GM12878 (cell line): ENCODE measurements around the gene ATXN7L1. TPM values are rescaled to one million over a fixed set of nuclear protein-coding genes. Genes with fewer than 3 reads are reported as not detected.

Experiments
- ATAC-seq: fragments of 200-7000 bp; cut with Tn5 transposase; 3 replicates; pipeline ENCODE4 v1.9.1; 2020; ENCODE audit warnings: mild to moderate bottlenecking, moderate library complexity
- BruUV-seq: library from RNA; stranded (reverse); fragments of 400-500 nt; replicated peaks from 2 replicates; lab custom pipeline; 2021; lab: Mats Ljungman, UMichigan
- CTCF ChIA-PET: fragments of 300-600 bp; sonication (Branson Sonifier 250); formaldehyde crosslinking; extraction: SDS; loops from one replicate; lab custom pipeline; 2021; ENCODE audit warnings: inconsistent platforms; lab: Yijun Ruan, JAX
- POLR2A ChIA-PET: fragments of 350-600 bp; formaldehyde crosslinking; extraction: SDS; loops from one replicate; lab custom pipeline; 2021; ENCODE audit warnings: inconsistent platforms; lab: Charles Lee
- RAD21 ChIA-PET: fragments of 300-600 bp; sonication (Branson Sonifier 250); formaldehyde crosslinking; loops from one replicate; lab custom pipeline; 2023; ENCODE audit warnings: antibody characterized with exemption; ENCODE audit not compliant: unreplicated experiment; lab: Charles Lee
- SMC1A ChIA-PET: fragments of 300-600 bp; sonication (Branson Sonifier 250); formaldehyde crosslinking; loops from one replicate; lab custom pipeline; 2023; ENCODE audit not compliant: unreplicated experiment, uncharacterized antibody; lab: Charles Lee
- DNase-seq: peaks from one replicate; pipeline ENCODE4 v3.0.0-alpha.2; 2011; ENCODE audit warnings: low read depth, low spot score
- FAIRE-seq: peaks from 3 replicates; lab custom pipeline; 2011; peaks lifted over from hg19 to GRCh38; lab: Jason Lieb, UNC
- H2AFZ ChIP-seq: 2 replicates; pipeline ENCODE4 v1.6.0; 2011; ENCODE audit warnings: low read depth, low read length, control low read depth; ENCODE audit not compliant: control insufficient read depth
- H3K27ac ChIP-seq: 2 replicates; pipeline ENCODE4 v1.5.1; 2011; ENCODE audit warnings: control low read depth; ENCODE audit not compliant: control insufficient read depth, insufficient read depth
- H3K27me3 ChIP-seq, 2 experiments: replicated peaks in 1 of 2; 2 replicates each; pipeline versions ENCODE4 v1.6.0 to v1.6.1; 2011; ENCODE audit warnings: low read length in 1 of 2; ENCODE audit not compliant: control insufficient read depth in 2 of 2, insufficient read depth in 2 of 2
- H3K36me3 ChIP-seq, 2 experiments: 2 replicates each; pipeline ENCODE4 v1.5.1; 2011; ENCODE audit warnings: low read length in 1 of 2; ENCODE audit not compliant: control insufficient read depth in 2 of 2, insufficient read depth in 2 of 2
- H3K4me1 ChIP-seq: 2 replicates; pipeline ENCODE4 v1.6.1; 2011; ENCODE audit warnings: mild to moderate bottlenecking, low read length, moderate library complexity, mixed read lengths; ENCODE audit not compliant: control insufficient read depth, insufficient read depth
- H3K4me2 ChIP-seq: 2 replicates; pipeline ENCODE4 v1.6.0; 2011; ENCODE audit warnings: control low read depth; ENCODE audit not compliant: control insufficient read depth, insufficient read depth
- H3K4me3 ChIP-seq: fragments of 200-600 bp; sonication (generic); 2 replicates; pipeline ENCODE4 v1.5.1; 2016
- H3K79me2 ChIP-seq: 2 replicates; pipeline ENCODE4 v1.6.0; 2011; ENCODE audit warnings: low read length; ENCODE audit not compliant: control insufficient read depth, insufficient read depth
- H3K9ac ChIP-seq: 2 replicates; pipeline ENCODE4 v1.8.0; 2011; ENCODE audit warnings: low read length, control low read depth, mixed read lengths; ENCODE audit not compliant: control insufficient read depth, insufficient read depth
- H3K9me3 ChIP-seq: replicated peaks from 3 replicates; pipeline ENCODE4 v1.5.1; 2011; ENCODE audit warnings: mild to moderate bottlenecking, low read length; ENCODE audit not compliant: control insufficient read depth, insufficient read depth
- H4K20me1 ChIP-seq: 2 replicates; pipeline ENCODE4 v1.6.0; 2011; ENCODE audit not compliant: control insufficient read depth, insufficient read depth
- CEBPZ ChIP-seq: fragments of 150-350 bp; IDR thresholded peaks from 2 replicates; pipeline ENCODE4 v1.6.1; 2016; ENCODE audit warnings: low read depth, low read length
- EGR1 ChIP-seq, 2 experiments: IDR thresholded peaks; 1 replicate in 1 of 2; 2 replicates in 1 of 2; pipeline ENCODE4 v1.6.1; 2011 to 2012; ENCODE audit warnings: low read depth in 2 of 2, low read length in 2 of 2, borderline replicate concordance in 1 of 2, mild to moderate bottlenecking in 1 of 2, moderate library complexity in 1 of 2
- FOS ChIP-seq: IDR thresholded peaks from 3 replicates; pipeline ENCODE4 v1.6.1; 2011; ENCODE audit warnings: borderline replicate concordance; ENCODE audit not compliant: insufficient read length; ENCODE audit errors: extremely low read depth
- KDM1A ChIP-seq: fragments of 200-600 bp; sonication (generic); IDR thresholded peaks from 2 replicates; pipeline ENCODE4 v1.6.1; 2016; ENCODE audit warnings: borderline replicate concordance
- NR2C2 ChIP-seq: IDR thresholded peaks from 2 replicates; pipeline ENCODE4 v1.6.1; 2011; ENCODE audit warnings: borderline replicate concordance, low read depth; ENCODE audit not compliant: control insufficient read depth, insufficient read length
- NR2F1 ChIP-seq: fragments of 450-650 bp; conservative IDR thresholded peaks from 2 replicates; pipeline ENCODE4 v1.6.1; 2017; ENCODE audit warnings: mild to moderate bottlenecking
- RBBP5 ChIP-seq: fragments of 200-600 bp; sonication (generic); conservative IDR thresholded peaks from 2 replicates; pipeline ENCODE4 v1.6.1; 2016
- SRF ChIP-seq, 2 experiments: IDR thresholded peaks; 2 replicates each; pipeline ENCODE4 v1.6.1; 2011; ENCODE audit warnings: low read depth in 2 of 2, low read length in 2 of 2, mild to moderate bottlenecking in 1 of 2, moderate library complexity in 1 of 2
- STAT3 ChIP-seq: IDR thresholded peaks from 2 replicates; pipeline ENCODE4 v1.6.1; 2011; ENCODE audit warnings: low read depth, low read length, improper control_type of control experiment
- TCF7 ChIP-seq: IDR thresholded peaks from 2 replicates; pipeline ENCODE4 v1.6.1; 2014; ENCODE audit warnings: antibody characterized with exemption, borderline replicate concordance
- WGBS: methylation state at CpG from one replicate; pipeline ENCODE4 v1.1.6; 2016; ENCODE audit warnings: low lambda C conversion rate; ENCODE audit not compliant: insufficient replicate concordance, insufficient coverage; ENCODE audit errors: missing lambda C conversion rate; 5-methylcytosine and 5-hydroxymethylcytosine counted together
- in situ Hi-C: fragments of 300-500 bp; cut with MboI; formaldehyde crosslinking; loops from 9 replicates; pipeline ENCODE4 v1.14.3; 2018; ENCODE audit warnings: mixed read lengths
- intact Hi-C: fragments of 100-400 bp; cut with micrococcal nuclease; formaldehyde crosslinking; loops from one replicate; pipeline ENCODE4 v1.14.2; 2022; ENCODE audit not compliant: unreplicated experiment
- polyA plus RNA-seq, 11 experiments: library from polyadenylated mRNA; depleted of rRNA in 4 of 11; unstranded in 6 of 11; stranded (reverse) in 5 of 11; fragments of >200 nt; fragmentation: Nextera tagmentation in 4 of 11; fragmentation: Illumina TruSeq in 1 of 11; extraction: Ambion mirVana in 4 of 11; extraction: Trizol in 1 of 11; gene quantifications; 1 replicate in 1 of 11; 2 replicates in 10 of 11; pipeline versions ENCODE4 v1.2.1 to v1.2.3, GENCODE V29; 2011 to 2016; ENCODE audit warnings: inconsistent platforms in 2 of 11, missing spikeins in 2 of 11, low read depth in 1 of 11
- total RNA-seq, 4 experiments: library from RNA; depleted of rRNA in 3 of 4; stranded (reverse); fragments of >200 nt in 3 of 4; fragmentation: Illumina TruSeq in 1 of 4; extraction: Trizol in 1 of 4; gene quantifications; 2 replicates each; pipeline versions ENCODE4 v1.2.1 to v1.2.3, GENCODE V29; 2013 to 2021
- TF ChIP-seq, protein P1 (sequence below): fragments of 450-650 bp; IDR thresholded peaks from 2 replicates; pipeline ENCODE4 v1.6.1; 2016; ENCODE audit warnings: mild to moderate bottlenecking
- TF ChIP-seq, protein P2 (sequence below): fragments of 450-650 bp; IDR thresholded peaks from 2 replicates; pipeline ENCODE4 v1.6.1; 2017; ENCODE audit warnings: antibody characterized with exemption, mild to moderate bottlenecking, moderate library complexity
- TF ChIP-seq, protein P3 (sequence below): IDR thresholded peaks from 2 replicates; pipeline ENCODE4 v1.6.1; 2011; ENCODE audit warnings: mild to moderate bottlenecking, low read depth, low read length, moderate library complexity; ENCODE audit not compliant: insufficient replicate concordance

The ATXN7L1 gene
- total and polyA plus RNA-seq, 10 of the 15 experiments (the other 5 are each of a cell fraction or from before 2014, with no cell fraction given) = 0.40 to 2.9 (median 1.2) TPM

DNA sequence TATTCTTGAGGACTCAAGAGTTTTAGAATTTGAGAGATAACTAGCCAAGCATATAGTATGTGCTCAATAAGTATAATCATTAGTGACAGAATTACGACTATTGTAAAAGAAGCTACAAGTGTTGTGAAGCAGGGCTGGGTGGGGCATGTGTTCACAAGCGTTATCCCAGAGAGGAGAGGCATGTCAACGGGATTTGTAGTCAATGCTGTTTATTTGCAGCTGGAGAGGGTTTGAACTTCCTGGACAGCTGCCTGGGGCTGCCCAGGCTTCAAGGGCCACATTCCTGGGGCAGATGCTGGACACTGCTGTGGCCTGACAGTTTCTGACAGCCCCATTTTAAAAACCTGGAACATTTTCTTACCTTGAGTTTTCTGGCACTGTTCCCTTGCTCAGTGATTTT is 49.7 kb upstream of the ATXN7L1 start (continued):
- TF ChIP-seq KDM1A = no peak
- TF ChIP-seq FOS = no peak
- TF ChIP-seq STAT3 = no peak

GRCh38 chr7:105924945-105925344 is 48.5 kb upstream of the ATXN7L1 start:
- POLR2A ChIA-PET = no interaction called here
- Histone ChIP-seq H3K4me2 (no peak overlapping the region), H3K36me3 (no peaks in the 10 kb centered on the region), H3K79me2 (no peaks in the 10 kb centered on the region), H3K4me3 (no peak overlapping the region), H2AFZ (no peak overlapping the region), H3K4me1 (no peaks in the 10 kb centered on the region), H3K9ac (no peak overlapping the region), H3K27ac (no peak overlapping the region), H4K20me1 (no peaks in the 10 kb centered on the region), H3K9me3 (peaks cover 4% of the 10 kb centered on the region; the same call in 2 of the 3 replicates), H3K27me3 (peaks cover 1 to 6% of the 10 kb centered on the region in 2 experiments; a peak in 2 of 4 replicates)
- FAIRE-seq (peak; percentile 69), ATAC-seq (peak; percentile 53), DNase-seq (peak; percentile 44)
- no TSS peak for BruUV-seq
- intact Hi-C loops = no loop called here
- in situ Hi-C loops = no loop called here
- RAD21 ChIA-PET = interaction anchor here (1.0 kb wide), 2 partner anchors 158 to 161 kb away, joined by 3 read pairs; no protein-coding TSS in a partner anchor
- SMC1A ChIA-PET = interaction anchor here (0.7 to 1.1 kb wide), 2 partner anchors 100 to 164 kb away, joined by 3 read pairs; no protein-coding TSS in a partner anchor
- CTCF ChIA-PET = interaction anchor here (1.2 to 1.7 kb wide), 4 partner anchors 9 to 230 kb away, joined by 3 to 8 read pairs (median 4); no protein-coding TSS in a partner anchor
- 0% methylated on average over 1 of the region's 1 CpG for WGBS
- TF ChIP-seq SRF (IDR thresholded peaks at IDR 0.05; ENCODE audit: low read depth in 2 of 2, low read length in 2 of 2) (0 out of 4 replicates have a peak, but pooled peaks of 1 of the 2 experiments have one; percentile 30), EGR1 (IDR thresholded peaks at IDR 0.05; ENCODE audit: borderline replicate concordance in 1 of 2, low read depth in 2 of 2, low read length in 2 of 2) (no peak), TCF7 (no peak), CEBPZ (no peak), NR2F1 (peak; percentile 43; the same call in 1 of the 2 replicates), NR2C2 (no peak), RBBP5 (no peak)
- TF ChIP-seq, protein P1, sequence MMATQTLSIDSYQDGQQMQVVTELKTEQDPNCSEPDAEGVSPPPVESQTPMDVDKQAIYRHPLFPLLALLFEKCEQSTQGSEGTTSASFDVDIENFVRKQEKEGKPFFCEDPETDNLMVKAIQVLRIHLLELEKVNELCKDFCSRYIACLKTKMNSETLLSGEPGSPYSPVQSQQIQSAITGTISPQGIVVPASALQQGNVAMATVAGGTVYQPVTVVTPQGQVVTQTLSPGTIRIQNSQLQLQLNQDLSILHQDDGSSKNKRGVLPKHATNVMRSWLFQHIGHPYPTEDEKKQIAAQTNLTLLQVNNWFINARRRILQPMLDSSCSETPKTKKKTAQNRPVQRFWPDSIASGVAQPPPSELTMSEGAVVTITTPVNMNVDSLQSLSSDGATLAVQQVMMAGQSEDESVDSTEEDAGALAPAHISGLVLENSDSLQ = no peak
- TF ChIP-seq, protein P2, sequence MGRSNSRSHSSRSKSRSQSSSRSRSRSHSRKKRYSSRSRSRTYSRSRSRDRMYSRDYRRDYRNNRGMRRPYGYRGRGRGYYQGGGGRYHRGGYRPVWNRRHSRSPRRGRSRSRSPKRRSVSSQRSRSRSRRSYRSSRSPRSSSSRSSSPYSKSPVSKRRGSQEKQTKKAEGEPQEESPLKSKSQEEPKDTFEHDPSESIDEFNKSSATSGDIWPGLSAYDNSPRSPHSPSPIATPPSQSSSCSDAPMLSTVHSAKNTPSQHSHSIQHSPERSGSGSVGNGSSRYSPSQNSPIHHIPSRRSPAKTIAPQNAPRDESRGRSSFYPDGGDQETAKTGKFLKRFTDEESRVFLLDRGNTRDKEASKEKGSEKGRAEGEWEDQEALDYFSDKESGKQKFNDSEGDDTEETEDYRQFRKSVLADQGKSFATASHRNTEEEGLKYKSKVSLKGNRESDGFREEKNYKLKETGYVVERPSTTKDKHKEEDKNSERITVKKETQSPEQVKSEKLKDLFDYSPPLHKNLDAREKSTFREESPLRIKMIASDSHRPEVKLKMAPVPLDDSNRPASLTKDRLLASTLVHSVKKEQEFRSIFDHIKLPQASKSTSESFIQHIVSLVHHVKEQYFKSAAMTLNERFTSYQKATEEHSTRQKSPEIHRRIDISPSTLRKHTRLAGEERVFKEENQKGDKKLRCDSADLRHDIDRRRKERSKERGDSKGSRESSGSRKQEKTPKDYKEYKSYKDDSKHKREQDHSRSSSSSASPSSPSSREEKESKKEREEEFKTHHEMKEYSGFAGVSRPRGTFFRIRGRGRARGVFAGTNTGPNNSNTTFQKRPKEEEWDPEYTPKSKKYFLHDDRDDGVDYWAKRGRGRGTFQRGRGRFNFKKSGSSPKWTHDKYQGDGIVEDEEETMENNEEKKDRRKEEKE = no peak
- TF ChIP-seq, protein P3, sequence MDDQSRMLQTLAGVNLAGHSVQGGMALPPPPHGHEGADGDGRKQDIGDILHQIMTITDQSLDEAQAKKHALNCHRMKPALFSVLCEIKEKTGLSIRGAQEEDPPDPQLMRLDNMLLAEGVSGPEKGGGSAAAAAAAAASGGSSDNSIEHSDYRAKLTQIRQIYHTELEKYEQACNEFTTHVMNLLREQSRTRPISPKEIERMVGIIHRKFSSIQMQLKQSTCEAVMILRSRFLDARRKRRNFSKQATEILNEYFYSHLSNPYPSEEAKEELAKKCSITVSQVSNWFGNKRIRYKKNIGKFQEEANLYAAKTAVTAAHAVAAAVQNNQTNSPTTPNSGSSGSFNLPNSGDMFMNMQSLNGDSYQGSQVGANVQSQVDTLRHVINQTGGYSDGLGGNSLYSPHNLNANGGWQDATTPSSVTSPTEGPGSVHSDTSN = no peak
